Measurements from ENCODE around the gene ECE1.

ECE1 gene

GRCh38 chr1:21263653-21264225 is 26.5 kb downstream of the ECE1 start:
- in situ Hi-C loops (cut with HindIII; ENCODE audit: low pct_ligation_motif_present, low sequenced_read_pairs), result loop anchor here (5.0 kb wide), 1 partner anchor 74 kb away; no protein-coding TSS in a partner anchor
- peaks cover 29% of the 10 kb centered on the region for H3K36me3 ChIP-seq (replicated peaks)

GRCh38 chr1:21263052-21263429 is 27.2 kb downstream of the ECE1 start:
- no peak overlapping the region for H3K4me3 ChIP-seq (ENCODE audit: low read depth, low read length)
- no peak for TF ChIP-seq CTCF (IDR thresholded peaks at IDR 0.05; ENCODE audit: low read depth, low read length, missing control alignments)
- peak overlapping the region; percentile 97 for H3K27ac ChIP-seq
- H3K36me3 ChIP-seq (replicated peaks), result peaks cover 25% of the 10 kb centered on the region
- in situ Hi-C loops (cut with HindIII; ENCODE audit: low pct_ligation_motif_present, low sequenced_read_pairs), result loop anchor here (5.0 kb wide), 1 partner anchor 74 kb away; no protein-coding TSS in a partner anchor
- no peaks in the 10 kb centered on the region for H3K27me3 ChIP-seq (replicated peaks)
- DNase-seq, result no peak

More at GRCh38 chr1:21263653-21264225, 26.5 kb downstream of the ECE1 start:
- no peak for DNase-seq
- peak overlapping the region; percentile 97 for H3K27ac ChIP-seq
- no peak overlapping the region for H3K4me3 ChIP-seq (ENCODE audit: low read depth, low read length)
- no peaks in the 10 kb centered on the region for H3K27me3 ChIP-seq (replicated peaks)
- TF ChIP-seq CTCF (IDR thresholded peaks at IDR 0.05; ENCODE audit: low read depth, low read length, missing control alignments), result no peak

GRCh38 chr1:21262293-21263051 is 27.8 kb downstream of the ECE1 start:
- in situ Hi-C loops (cut with HindIII; ENCODE audit: low pct_ligation_motif_present, low sequenced_read_pairs), result loop anchor here (5.0 kb wide), 1 partner anchor 75 kb away; no protein-coding TSS in a partner anchor
- no peak overlapping the region for H3K4me3 ChIP-seq (ENCODE audit: low read depth, low read length)
- TF ChIP-seq CTCF (IDR thresholded peaks at IDR 0.05; ENCODE audit: low read depth, low read length, missing control alignments), result no peak

DNA sequence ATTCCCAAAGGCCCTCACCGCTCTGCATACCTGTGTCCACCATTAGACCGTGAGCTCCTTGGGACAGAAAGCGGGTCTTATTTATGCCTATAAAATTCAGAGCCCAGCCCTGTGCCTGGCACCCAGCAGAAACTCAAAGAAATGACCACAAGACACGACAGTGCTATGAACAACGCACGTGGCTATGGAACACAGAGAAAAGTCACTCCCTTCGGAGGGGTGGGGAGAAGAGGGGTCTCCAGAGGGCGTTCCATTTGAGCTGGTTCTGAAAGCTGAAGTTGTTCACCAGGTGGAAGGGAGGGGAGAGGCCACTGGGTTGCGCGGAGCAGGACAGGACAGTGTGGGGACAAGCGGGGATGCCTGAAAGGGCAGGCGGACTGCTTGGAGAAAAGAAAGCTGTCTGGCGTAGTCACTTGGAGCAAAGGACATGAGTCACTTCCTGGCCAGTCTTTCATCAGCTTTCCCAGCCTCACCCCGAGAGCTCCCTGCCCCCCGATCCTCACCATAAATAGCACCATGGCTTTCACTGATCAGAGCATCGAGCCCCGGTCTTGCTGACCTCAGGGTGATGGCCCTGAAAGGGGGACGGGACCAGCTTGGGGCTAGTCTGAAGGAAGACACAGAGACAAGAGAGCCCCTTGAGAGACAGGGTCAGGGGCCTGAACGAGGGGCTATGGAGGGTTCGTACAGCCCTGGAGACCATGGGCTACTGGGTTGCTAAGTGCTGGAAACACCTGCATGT is 28.5 kb downstream of the ECE1 start:
- no peaks in the 10 kb centered on the region for H3K27me3 ChIP-seq (replicated peaks)
- TF ChIP-seq CTCF (IDR thresholded peaks at IDR 0.05; ENCODE audit: low read depth, low read length, missing control alignments), result no peak
- H3K27ac ChIP-seq, result peak overlapping the region; percentile 97
- peaks cover 32% of the 10 kb centered on the region for H3K36me3 ChIP-seq (replicated peaks)
- no peak overlapping the region for H3K4me3 ChIP-seq (ENCODE audit: low read depth, low read length)
- in situ Hi-C loops (cut with HindIII; ENCODE audit: low pct_ligation_motif_present, low sequenced_read_pairs), result loop anchor here (5.0 kb wide), 1 partner anchor 76 kb away; no protein-coding TSS in a partner anchor
- peak; percentile 98 for DNase-seq

More at GRCh38 chr1:21262293-21263051, 27.8 kb downstream of the ECE1 start:
- Histone ChIP-seq H3K36me3 (replicated peaks) (peaks cover 25% of the 10 kb centered on the region), H3K27me3 (replicated peaks) (no peaks in the 10 kb centered on the region), H3K27ac (peak overlapping the region; percentile 97)
- DNase-seq, result peak; percentile 96

GRCh38 chr1:21260405-21261125 is 29.7 kb downstream of the ECE1 start:
- H3K4me3 ChIP-seq (ENCODE audit: low read depth, low read length), result no peak overlapping the region
- peaks cover 39% of the 10 kb centered on the region for H3K36me3 ChIP-seq (replicated peaks)
- TF ChIP-seq CTCF (IDR thresholded peaks at IDR 0.05; ENCODE audit: low read depth, low read length, missing control alignments), result no peak
- in situ Hi-C loops (cut with HindIII; ENCODE audit: low pct_ligation_motif_present, low sequenced_read_pairs), result loop anchor here (5.0 kb wide), 1 partner anchor 77 kb away; no protein-coding TSS in a partner anchor
- peak overlapping the region; percentile 97 for H3K27ac ChIP-seq
- no peaks in the 10 kb centered on the region for H3K27me3 ChIP-seq (replicated peaks)
- no peak for DNase-seq

Data from brain microvascular endothelial cell (primary cell).